ENCODE measurements around the gene NLK.

Gene NLK

DNA sequence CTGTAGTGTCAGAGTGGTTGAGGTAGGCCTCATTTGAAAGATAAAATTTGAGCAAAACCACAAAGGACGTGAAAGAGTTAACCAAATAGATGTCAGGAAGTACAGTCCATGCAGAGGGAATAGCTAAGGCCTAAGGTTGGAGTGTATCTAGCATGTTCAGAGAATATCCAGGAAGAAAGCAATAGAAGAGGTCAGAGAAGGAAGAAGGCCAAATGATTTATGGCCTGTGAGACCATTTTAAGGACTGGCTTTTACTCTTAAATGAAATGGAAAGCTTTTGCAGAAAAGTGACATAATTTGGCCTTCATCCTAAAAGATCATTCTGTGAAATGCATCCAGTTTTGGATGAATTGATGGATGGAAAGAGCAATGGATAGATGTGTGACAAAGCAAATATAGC is 116.5 kb downstream of the NLK start:
- H3K4me3 ChIP-seq (ENCODE audit: low read depth, low read length), result no peak overlapping the region
- no peak for DNase-seq (ENCODE audit: low read depth)
- TF ChIP-seq, protein P1, sequence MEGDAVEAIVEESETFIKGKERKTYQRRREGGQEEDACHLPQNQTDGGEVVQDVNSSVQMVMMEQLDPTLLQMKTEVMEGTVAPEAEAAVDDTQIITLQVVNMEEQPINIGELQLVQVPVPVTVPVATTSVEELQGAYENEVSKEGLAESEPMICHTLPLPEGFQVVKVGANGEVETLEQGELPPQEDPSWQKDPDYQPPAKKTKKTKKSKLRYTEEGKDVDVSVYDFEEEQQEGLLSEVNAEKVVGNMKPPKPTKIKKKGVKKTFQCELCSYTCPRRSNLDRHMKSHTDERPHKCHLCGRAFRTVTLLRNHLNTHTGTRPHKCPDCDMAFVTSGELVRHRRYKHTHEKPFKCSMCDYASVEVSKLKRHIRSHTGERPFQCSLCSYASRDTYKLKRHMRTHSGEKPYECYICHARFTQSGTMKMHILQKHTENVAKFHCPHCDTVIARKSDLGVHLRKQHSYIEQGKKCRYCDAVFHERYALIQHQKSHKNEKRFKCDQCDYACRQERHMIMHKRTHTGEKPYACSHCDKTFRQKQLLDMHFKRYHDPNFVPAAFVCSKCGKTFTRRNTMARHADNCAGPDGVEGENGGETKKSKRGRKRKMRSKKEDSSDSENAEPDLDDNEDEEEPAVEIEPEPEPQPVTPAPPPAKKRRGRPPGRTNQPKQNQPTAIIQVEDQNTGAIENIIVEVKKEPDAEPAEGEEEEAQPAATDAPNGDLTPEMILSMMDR (IDR thresholded peaks at IDR 0.05; ENCODE audit: insufficient read depth, low read depth, low read length, missing control alignments), result no peak

DNA sequence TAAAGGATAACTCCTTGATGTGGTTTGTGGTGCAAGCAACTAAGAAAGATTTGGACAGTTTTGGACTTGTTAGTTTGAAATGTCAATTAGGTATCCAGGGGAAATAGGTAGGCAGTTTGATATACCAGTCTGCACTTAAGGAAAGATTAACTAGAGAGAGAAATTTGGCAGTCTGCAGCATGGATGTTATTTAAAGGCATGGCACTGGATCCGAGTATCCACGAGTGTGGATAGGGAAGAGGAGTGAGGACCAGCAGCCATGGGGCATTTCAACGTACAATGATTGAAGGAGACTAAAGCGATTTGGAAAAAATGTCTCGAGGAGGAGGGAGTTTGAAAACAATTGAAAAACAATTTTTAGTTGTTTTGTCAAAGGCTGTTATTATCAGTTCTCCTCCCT is 117.4 kb downstream of the NLK start:
- TF ChIP-seq, protein P1 (IDR thresholded peaks at IDR 0.05; ENCODE audit: insufficient read depth, low read depth, low read length, missing control alignments), result no peak
- no peak overlapping the region for H3K4me3 ChIP-seq (ENCODE audit: low read depth, low read length)
- no peak for DNase-seq (ENCODE audit: low read depth)

DNA sequence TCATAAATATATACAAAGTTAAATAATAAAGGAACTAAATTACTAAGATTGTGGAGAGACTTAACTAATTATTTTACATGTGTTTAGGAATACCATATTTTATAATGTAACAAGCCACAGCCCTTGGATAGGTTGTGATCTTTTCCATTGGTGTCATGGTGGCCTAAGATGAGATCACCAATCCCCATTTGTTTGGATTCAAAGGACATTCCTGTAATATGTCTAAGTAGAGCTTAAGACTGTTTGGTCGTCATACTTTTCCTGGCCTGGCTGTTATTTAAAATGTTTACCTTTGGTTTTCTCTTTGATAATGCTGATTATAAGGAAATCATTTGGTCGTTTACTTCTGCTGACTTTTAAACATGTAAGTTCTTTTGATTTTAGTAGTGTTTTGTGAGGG is 118.1 kb downstream of the NLK start:
- no peak overlapping the region for H3K4me3 ChIP-seq (ENCODE audit: low read depth, low read length)
- TF ChIP-seq, protein P1 (IDR thresholded peaks at IDR 0.05; ENCODE audit: insufficient read depth, low read depth, low read length, missing control alignments), result no peak
- no peak for DNase-seq (ENCODE audit: low read depth)

DNA sequence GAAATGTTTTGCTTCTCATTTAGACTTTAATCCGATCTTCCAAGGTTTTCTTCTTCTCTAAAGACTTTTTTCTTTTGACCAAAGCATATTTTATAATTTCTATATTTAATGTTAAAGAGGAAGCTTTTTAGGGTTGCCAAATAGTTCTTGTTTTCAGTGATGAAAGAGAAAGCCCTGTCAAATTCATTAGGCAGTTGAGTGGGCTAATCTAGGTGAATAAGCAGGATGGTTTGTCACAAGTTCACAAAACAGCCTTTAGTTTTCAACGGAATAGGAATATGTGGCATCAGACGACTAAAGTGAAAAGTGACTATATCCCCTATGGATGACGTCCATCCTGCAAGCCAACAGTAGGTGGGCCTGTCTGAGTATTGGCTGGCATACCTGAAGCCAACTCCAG is 118.8 kb downstream of the NLK start:
- DNase-seq (ENCODE audit: low read depth), result no peak
- TF ChIP-seq, protein P1 (IDR thresholded peaks at IDR 0.05; ENCODE audit: insufficient read depth, low read depth, low read length, missing control alignments), result no peak
- no peak overlapping the region for H3K4me3 ChIP-seq (ENCODE audit: low read depth, low read length)

DNA sequence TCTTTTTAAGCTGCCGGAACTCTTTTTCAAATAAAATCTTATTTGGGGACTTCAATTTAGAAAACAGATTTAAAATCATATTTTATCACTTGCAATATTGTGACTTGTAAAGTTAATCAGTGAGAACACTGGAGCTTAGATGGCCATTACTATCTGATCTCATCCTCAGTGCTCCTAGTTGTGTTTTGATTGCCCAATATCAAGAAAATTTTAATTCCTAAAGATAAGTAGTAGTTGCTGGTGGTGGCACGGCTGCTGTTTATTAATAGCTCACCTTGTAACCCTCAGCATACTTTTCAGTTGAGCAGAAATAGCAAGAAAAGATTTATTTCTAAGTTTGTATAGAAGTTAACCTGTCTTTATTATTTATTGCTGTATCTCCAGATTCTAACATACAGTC is 124.0 kb downstream of the NLK start:
- TF ChIP-seq, protein P1 (IDR thresholded peaks at IDR 0.05; ENCODE audit: insufficient read depth, low read depth, low read length, missing control alignments), result no peak
- H3K4me3 ChIP-seq (ENCODE audit: low read depth, low read length), result no peak overlapping the region
- no peak for DNase-seq (ENCODE audit: low read depth)

DNA sequence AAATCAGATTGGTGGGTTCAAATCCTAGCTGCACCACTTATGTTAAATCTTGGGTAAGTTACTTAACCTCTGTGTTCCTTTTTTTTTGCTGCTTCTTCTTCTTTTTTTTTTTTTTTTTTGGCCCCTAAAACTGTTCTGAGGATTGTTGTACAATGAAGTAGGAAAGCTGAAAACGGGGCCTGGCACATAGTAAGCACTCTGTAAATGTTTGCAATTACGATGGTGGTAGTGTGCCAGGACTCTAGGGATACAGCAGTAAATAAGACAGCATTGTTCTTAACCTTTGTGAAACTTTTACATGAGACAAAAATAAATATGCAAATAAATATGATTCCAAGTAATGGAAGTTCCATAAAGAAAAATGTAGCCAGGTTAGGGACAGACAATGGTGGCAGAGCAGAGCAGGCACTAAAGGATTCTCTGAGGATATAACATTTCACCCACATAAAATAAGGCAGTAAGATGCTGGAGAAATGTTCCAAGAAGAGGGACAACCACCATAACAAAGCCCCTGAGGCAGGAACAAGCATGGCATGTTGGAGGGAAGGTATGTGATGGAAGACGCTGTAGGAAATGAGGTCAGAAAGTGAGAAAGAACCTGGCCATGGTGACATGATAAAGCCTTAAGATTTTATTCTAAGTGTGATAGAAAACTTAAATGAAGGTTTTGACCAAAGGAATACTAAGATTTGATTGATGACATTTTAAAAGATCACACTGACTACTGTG is 127.3 kb downstream of the NLK start:
- no peak for DNase-seq (ENCODE audit: low read depth)
- TF ChIP-seq, protein P1 (IDR thresholded peaks at IDR 0.05; ENCODE audit: insufficient read depth, low read depth, low read length, missing control alignments), result no peak
- H3K4me3 ChIP-seq (ENCODE audit: low read depth, low read length), result no peak overlapping the region

DNA sequence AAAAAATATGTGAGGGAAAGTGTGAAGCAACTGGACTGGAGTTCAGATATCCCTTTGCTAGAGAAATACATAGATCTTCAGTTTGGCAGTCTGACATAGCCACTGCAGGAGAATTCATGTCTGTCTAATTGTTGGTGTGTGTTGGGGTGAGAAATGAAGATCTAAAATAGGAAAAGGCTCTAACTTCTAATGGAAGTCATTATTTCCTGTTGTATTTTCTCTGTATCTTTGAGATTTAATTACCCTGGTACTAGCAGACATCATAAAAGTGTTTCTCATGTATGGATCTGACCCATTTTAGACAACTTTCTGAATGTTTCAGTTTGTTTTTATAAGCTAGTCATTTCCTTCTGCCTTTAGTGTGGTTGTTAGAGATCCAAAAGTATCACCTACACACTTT is 128.3 kb downstream of the NLK start:
- TF ChIP-seq, protein P1 (IDR thresholded peaks at IDR 0.05; ENCODE audit: insufficient read depth, low read depth, low read length, missing control alignments), result no peak
- no peak overlapping the region for H3K4me3 ChIP-seq (ENCODE audit: low read depth, low read length)
- no peak for DNase-seq (ENCODE audit: low read depth)

Data from GM12865 (cell line).